K562 (cell line): Measurements from ENCODE around the gene CHSY1. TPM values are rescaled to one million over a fixed set of nuclear protein-coding genes. Genes with fewer than 3 reads are reported as not detected.

ENCODE experiments used
- FOXM1 ChIP-seq, 2 experiments: fragments of 450-650 bp in 1 of 2; sonication (generic) in 1 of 2; formaldehyde crosslinking in 1 of 2; IDR thresholded peaks; 2 replicates each; pipeline versions ENCODE4 v1.6.1 to v1.9.0; 2017 to 2022; ENCODE audit warnings: low read depth in 2 of 2, mild to moderate bottlenecking in 2 of 2, missing genetic modification reagents in 1 of 2, moderate library complexity in 1 of 2
- GTF2E2 ChIP-seq: fragments of 200-800 bp; sonication (Bioruptor generic); IDR thresholded peaks from 2 replicates; pipeline ENCODE4 v1.6.1; 2016; ENCODE audit warnings: missing genetic modification characterization, missing compliant biosample characterization
- ILF3 ChIP-seq: fragments of 450-650 bp; IDR thresholded peaks from 2 replicates; pipeline ENCODE4 v1.6.1; 2018; ENCODE audit warnings: antibody characterized with exemption, mild to moderate bottlenecking, moderate library complexity, borderline replicate concordance
- JUNB ChIP-seq: fragments of 450-650 bp; formaldehyde crosslinking; conservative IDR thresholded peaks from 2 replicates; pipeline ENCODE4 v1.4.0; 2020; ENCODE audit warnings: mild to moderate bottlenecking
- MAFK ChIP-seq: IDR thresholded peaks from 2 replicates; pipeline ENCODE4 v1.6.1; 2011; ENCODE audit warnings: low read length, improper control_type of control experiment
- MAZ ChIP-seq, 2 experiments: fragments of 450-650 bp in 1 of 2; sonication (generic) in 1 of 2; formaldehyde crosslinking; IDR thresholded peaks in 1 of 2; conservative IDR thresholded peaks in 1 of 2; 2 replicates each; pipeline versions ENCODE4 v1.4.0 to v1.5.0; 2020; ENCODE audit warnings: mild to moderate bottlenecking in 1 of 2, missing genetic modification reagents in 1 of 2
- NELFE ChIP-seq: IDR thresholded peaks from 2 replicates; pipeline ENCODE4 v1.6.1; 2011; ENCODE audit warnings: mild to moderate bottlenecking; ENCODE audit not compliant: insufficient read depth, insufficient read length
- NRF1 ChIP-seq, 2 experiments: fragments of 450-650 bp; IDR thresholded peaks in 1 of 2; conservative IDR thresholded peaks in 1 of 2; 2 replicates each; pipeline ENCODE4 v1.6.1; 2014; ENCODE audit warnings: mild to moderate bottlenecking in 2 of 2
- PHB2 ChIP-seq: fragments of 450-650 bp; IDR thresholded peaks from 2 replicates; pipeline ENCODE4 v1.6.1; 2017; ENCODE audit warnings: low read depth
- POLR2B ChIP-seq: fragments of 450-650 bp; IDR thresholded peaks from 2 replicates; pipeline ENCODE4 v1.6.1; 2018; ENCODE audit warnings: low read depth; ENCODE audit not compliant: partially characterized antibody
- PPARD ChIP-seq: fragments of 250-450 bp; sonication (Bioruptor Pico); IDR thresholded peaks from 2 replicates; pipeline ENCODE4 v1.8.0; 2022; ENCODE audit warnings: inconsistent platforms, mild to moderate bottlenecking, moderate library complexity
- RCOR1 ChIP-seq, 2 experiments: IDR thresholded peaks; 2 replicates each; pipeline ENCODE4 v1.6.1; 2012; ENCODE audit warnings: low read depth in 2 of 2, low read length in 2 of 2, borderline replicate concordance in 1 of 2, improper control_type of control experiment in 1 of 2
- RHOXF2B ChIP-seq: fragments of 250-450 bp; sonication (Bioruptor Pico); conservative IDR thresholded peaks from 2 replicates; pipeline ENCODE4 v1.5.1; 2021
- SMARCA4 ChIP-seq: fragments of 450-650 bp; IDR thresholded peaks from 2 replicates; pipeline ENCODE4 v1.6.1; 2016
- SNAPC5 ChIP-seq: fragments of 250-450 bp; sonication (Bioruptor Pico); IDR thresholded peaks from 2 replicates; pipeline ENCODE4 v1.8.0; 2021; ENCODE audit warnings: moderate library complexity, mild to moderate bottlenecking, inconsistent platforms
- XRCC5 ChIP-seq: fragments of 200-400 bp; formaldehyde crosslinking; IDR thresholded peaks from 2 replicates; pipeline ENCODE4 v1.6.1; 2017; ENCODE audit warnings: low read depth, mild to moderate bottlenecking, low read length
- ZNF134 ChIP-seq: fragments of 250-450 bp; sonication (Bioruptor Pico); conservative IDR thresholded peaks from 2 replicates; pipeline ENCODE4 v1.4.0; 2020
- ZNF253 ChIP-seq: fragments of 250-450 bp; sonication (Bioruptor Pico); conservative IDR thresholded peaks from 2 replicates; pipeline ENCODE4 v1.6.1; 2021; ENCODE audit warnings: mild to moderate bottlenecking
- ZNF764 ChIP-seq: fragments of 250-450 bp; sonication (Bioruptor Pico); IDR thresholded peaks from 2 replicates; pipeline ENCODE4 v1.4.0; 2020; ENCODE audit warnings: low read depth, mild to moderate bottlenecking, moderate library complexity
- polyA plus RNA-seq, 8 experiments: library from polyadenylated mRNA; depleted of rRNA in 4 of 8; stranded (reverse) in 5 of 8; unstranded in 3 of 8; fragments of >200 nt; fragmentation: Nextera tagmentation in 2 of 8; fragmentation: Illumina TruSeq in 1 of 8; extraction: Ambion mirVana in 2 of 8; extraction: Trizol in 1 of 8; gene quantifications; 2 replicates each; pipeline versions ENCODE4 v1.2.1 to v1.2.3, GENCODE V29; 2011 to 2014; ENCODE audit warnings: inconsistent platforms in 1 of 8, missing spikeins in 1 of 8
- total RNA-seq, 7 experiments: library from RNA; depleted of rRNA in 6 of 7; stranded (reverse); fragments of >200 nt in 6 of 7; fragmentation: Illumina TruSeq in 2 of 7; extraction: Trizol in 2 of 7; gene quantifications; 2 replicates each; pipeline versions ENCODE4 v1.2.1 to v1.2.3, GENCODE V29; 2011 to 2021; ENCODE audit warnings: low replicate concordance in 1 of 7
- TF ChIP-seq, protein P1 (sequence below): sonication (generic); formaldehyde crosslinking; IDR thresholded peaks from 2 replicates; pipeline ENCODE4 v1.8.0; 2022; ENCODE audit warnings: mild to moderate bottlenecking, missing genetic modification reagents
- TF ChIP-seq, protein P2 (sequence below): fragments of 250-450 bp; sonication (Bioruptor Pico); IDR thresholded peaks from 2 replicates; pipeline ENCODE4 v1.5.0; 2021; ENCODE audit warnings: mild to moderate bottlenecking, moderate library complexity
- TF ChIP-seq, protein P3 (sequence below), 2 experiments: fragments of 450-650 bp; IDR thresholded peaks; 2 replicates each; pipeline ENCODE4 v1.6.1; 2016

Gene CHSY1
- total and polyA plus RNA-seq, 9 of the 15 experiments (the other 6 are each of a cell fraction or from before 2014, with no cell fraction given): 7.0 to 16.4 (median 13.4) TPM

GRCh38 chr15:101277038-101277822 is 25.4 kb upstream of the CHSY1 start, which contains the start of gene SELENOS (continued):
- TF ChIP-seq MAZ (CRISPR knock-in tag; conservative IDR thresholded peaks at IDR 0.05 in 1 of 2, IDR thresholded peaks at IDR 0.05 in 1 of 2): peak; percentile 16 to 58; a peak in 1 of 4 replicates
- no peak for TF ChIP-seq ZNF764 (CRISPR knock-in tag)
- TF ChIP-seq RHOXF2B: no peak
- TF ChIP-seq ZNF134: no peak
- TF ChIP-seq ZNF253 (CRISPR knock-in tag): no peak
- no peak for TF ChIP-seq NELFE
- no peak for TF ChIP-seq XRCC5
- TF ChIP-seq, protein P1, sequence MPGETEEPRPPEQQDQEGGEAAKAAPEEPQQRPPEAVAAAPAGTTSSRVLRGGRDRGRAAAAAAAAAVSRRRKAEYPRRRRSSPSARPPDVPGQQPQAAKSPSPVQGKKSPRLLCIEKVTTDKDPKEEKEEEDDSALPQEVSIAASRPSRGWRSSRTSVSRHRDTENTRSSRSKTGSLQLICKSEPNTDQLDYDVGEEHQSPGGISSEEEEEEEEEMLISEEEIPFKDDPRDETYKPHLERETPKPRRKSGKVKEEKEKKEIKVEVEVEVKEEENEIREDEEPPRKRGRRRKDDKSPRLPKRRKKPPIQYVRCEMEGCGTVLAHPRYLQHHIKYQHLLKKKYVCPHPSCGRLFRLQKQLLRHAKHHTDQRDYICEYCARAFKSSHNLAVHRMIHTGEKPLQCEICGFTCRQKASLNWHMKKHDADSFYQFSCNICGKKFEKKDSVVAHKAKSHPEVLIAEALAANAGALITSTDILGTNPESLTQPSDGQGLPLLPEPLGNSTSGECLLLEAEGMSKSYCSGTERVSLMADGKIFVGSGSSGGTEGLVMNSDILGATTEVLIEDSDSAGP (CRISPR knock-in tag): no peak
- TF ChIP-seq PHB2: no peak
- TF ChIP-seq MAFK: no peak
- TF ChIP-seq, protein P2, sequence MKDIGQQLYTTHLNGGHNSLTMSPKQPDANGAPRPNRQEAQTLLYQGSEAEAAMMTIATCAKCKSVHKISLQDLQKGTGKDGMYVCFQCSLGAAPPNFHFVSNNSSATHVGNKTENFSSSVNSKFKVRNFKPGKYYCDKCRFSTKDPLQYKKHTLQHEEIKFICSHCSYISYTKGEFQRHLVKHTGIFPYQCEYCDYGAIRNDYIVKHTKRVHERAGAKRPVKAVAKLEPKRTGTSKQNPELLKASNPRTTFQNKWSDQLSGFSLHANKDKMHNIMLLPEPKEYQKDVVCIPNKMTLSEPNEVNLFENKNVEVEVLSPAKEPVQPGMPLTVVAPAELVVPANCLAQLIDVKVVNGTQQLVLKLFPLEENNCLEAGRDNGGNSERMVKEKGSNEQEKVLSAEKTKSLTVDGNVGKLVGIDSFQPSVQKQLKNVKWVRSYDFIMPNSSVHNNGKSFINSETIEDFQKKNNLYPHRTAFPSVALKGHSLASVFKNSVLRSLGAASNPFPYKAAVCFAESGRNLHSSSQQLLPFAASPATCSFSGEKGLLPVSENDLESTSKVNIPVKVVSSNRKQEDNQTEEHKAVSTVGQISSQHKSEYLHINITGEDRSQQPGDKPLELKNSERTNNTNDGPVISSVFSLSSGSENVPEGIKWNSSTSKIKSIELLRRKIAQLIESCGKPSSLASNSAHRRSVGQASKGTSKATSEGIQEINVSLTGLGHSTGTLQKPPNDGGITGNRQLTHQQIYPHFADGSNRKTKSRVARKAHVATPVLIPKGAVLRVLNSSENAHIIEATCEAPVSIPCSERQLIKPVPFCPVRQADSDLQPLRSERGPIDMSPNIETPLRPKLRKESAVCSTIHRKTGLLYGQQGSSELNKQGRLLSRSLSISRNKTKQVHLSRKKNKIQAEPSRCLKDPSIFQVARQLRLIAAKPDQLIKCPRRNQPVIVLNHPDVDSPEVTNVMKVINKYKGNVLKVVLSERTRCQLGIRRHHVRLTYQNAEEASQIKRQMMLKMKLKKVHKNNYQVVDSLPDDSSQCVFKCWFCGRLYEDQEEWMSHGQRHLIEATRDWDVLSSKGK: no peak
- TF ChIP-seq PPARD (CRISPR knock-in tag): no peak
- TF ChIP-seq SMARCA4: no peak
- TF ChIP-seq ILF3: peak; percentile 81; the same call in 1 of the 2 replicates
- TF ChIP-seq NRF1 (conservative IDR thresholded peaks at IDR 0.05 in 1 of 2, IDR thresholded peaks at IDR 0.05 in 1 of 2): peak; percentile 75 to 79; a peak in 2 of 4 replicates
- peak in 1 of 2 experiments; percentile 32; a peak in 1 of 4 replicates for TF ChIP-seq RCOR1 (IDR thresholded peaks at IDR 0.05; ENCODE audit: borderline replicate concordance in 1 of 2, low read depth in 2 of 2, low read length in 2 of 2)
- no peak for TF ChIP-seq FOXM1 (IDR thresholded peaks at IDR 0.05; ENCODE audit: low read depth)
- 0 out of 2 replicates have a peak, but pooled peaks have one; percentile 58 for TF ChIP-seq FOXM1 (CRISPR knock-in tag; IDR thresholded peaks at IDR 0.05; ENCODE audit: low read depth)
- TF ChIP-seq GTF2E2 (tag): no peak
- no peak for TF ChIP-seq POLR2B
- TF ChIP-seq SNAPC5 (CRISPR knock-in tag): no peak
- TF ChIP-seq, protein P3, sequence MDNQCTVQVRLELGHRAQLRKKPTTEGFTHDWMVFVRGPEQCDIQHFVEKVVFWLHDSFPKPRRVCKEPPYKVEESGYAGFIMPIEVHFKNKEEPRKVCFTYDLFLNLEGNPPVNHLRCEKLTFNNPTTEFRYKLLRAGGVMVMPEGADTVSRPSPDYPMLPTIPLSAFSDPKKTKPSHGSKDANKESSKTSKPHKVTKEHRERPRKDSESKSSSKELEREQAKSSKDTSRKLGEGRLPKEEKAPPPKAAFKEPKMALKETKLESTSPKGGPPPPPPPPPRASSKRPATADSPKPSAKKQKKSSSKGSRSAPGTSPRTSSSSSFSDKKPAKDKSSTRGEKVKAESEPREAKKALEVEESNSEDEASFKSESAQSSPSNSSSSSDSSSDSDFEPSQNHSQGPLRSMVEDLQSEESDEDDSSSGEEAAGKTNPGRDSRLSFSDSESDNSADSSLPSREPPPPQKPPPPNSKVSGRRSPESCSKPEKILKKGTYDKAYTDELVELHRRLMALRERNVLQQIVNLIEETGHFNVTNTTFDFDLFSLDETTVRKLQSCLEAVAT (IDR thresholded peaks at IDR 0.05): no peak
- TF ChIP-seq JUNB (CRISPR knock-in tag): no peak
